GM23248 (cell line): ENCODE measurements around the gene FHAD1.

Experiments
- EZH2 ChIP-seq: fragments of 200-600 bp; sonication (generic); IDR thresholded peaks from 2 replicates; pipeline ENCODE4 v1.6.1; 2018; ENCODE audit warnings: antibody characterized with exemption, mild to moderate bottlenecking; ENCODE audit not compliant: insufficient read depth, poor library complexity, severe bottlenecking
- EZH2phosphoT487 ChIP-seq: fragments of 200-600 bp; sonication (generic); IDR thresholded peaks from 2 replicates; pipeline ENCODE4 v1.6.1; 2018; ENCODE audit warnings: antibody characterized with exemption, moderate library complexity, mild to moderate bottlenecking, low read depth; ENCODE audit not compliant: insufficient read depth

DNA sequence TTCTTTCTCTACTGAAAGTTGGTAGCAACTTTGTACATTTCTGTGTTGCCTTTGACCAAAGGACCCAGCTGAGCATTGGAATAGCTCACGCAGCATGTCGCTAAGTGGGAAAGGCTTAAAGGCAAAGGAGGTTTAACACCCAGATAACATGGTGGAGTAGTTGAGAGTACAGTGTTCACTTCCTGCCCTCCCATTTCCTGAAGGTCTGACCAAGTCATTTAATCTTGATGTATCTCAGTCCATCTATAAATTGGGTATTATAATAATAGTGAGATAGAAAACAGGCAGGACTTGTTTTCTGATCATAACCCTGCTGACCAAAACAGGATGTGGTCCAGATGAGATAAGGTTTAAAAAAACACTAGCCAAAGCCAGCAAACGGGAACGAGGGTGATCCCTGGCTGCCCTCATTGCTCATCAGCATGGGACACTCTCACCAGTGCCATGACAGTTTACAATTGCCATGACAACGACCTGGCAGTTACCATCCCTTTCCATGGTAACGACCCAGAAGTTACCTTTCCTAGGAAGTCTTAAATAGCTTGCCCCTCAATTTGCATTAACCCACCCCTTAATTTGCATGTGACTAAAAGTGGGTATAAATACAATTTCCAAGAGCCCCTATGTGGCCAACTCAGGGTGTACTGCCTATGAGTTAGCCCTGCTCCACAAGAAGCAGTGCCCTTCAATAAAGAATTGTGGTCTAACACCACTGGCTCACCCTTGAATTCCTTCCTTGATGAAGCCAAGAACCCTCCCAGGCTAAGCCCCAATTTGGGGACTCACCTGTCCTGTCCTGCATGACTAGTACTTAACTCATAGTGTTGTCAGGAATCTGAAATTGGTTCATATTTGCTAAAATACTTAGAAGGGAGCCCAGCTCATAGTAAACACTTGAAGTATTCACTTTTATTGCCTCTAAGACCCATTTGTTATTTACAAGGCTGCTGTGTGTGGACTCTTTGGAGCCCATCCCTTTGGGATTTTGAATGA lies 28.4 kb upstream of the FHAD1 start:
- TF ChIP-seq EZH2 (no peak), EZH2phosphoT487 (no peak)
